HFF-Myc (cell line): ENCODE results near the gene NHLRC2.

Experiments used
- DNase-seq: peaks from one replicate; pipeline ENCODE4 v3.0.0-alpha.2; 2011; ENCODE audit warnings: low read depth; ENCODE audit errors: extremely low read depth
- H3K4me3 ChIP-seq: replicated peaks from 2 replicates; pipeline ENCODE4 v1.5.1; 2011; ENCODE audit warnings: low read depth, mild to moderate bottlenecking, control low read depth, low read length
- CTCF ChIP-seq: IDR thresholded peaks from 2 replicates; pipeline ENCODE4 v1.5.1; 2012; ENCODE audit warnings: mild to moderate bottlenecking, low read depth, low read length, control low read depth; ENCODE audit errors: missing control alignments

NHLRC2 gene

GRCh38 chr10:113922787-113923570 is 68.5 kb downstream of the NHLRC2 start:
- no peak for DNase-seq
- no peak overlapping the region for H3K4me3 ChIP-seq
- TF ChIP-seq CTCF, result no peak

- TF ChIP-seq CTCF, result no peak
- DNase-seq, result no peak
- H3K4me3 ChIP-seq, result no peak overlapping the region
Measured at GRCh38 chr10:113924186-113924585, 69.7 kb downstream of the NHLRC2 start.

GRCh38 chr10:113924664-113925063 is 70.2 kb downstream of the NHLRC2 start:
- H3K4me3 ChIP-seq, result no peak overlapping the region
- DNase-seq, result no peak
- no peak for TF ChIP-seq CTCF

GRCh38 chr10:113927440-113927839 is 73.0 kb downstream of the NHLRC2 start:
- no peak overlapping the region for H3K4me3 ChIP-seq
- no peak for TF ChIP-seq CTCF
- DNase-seq, result no peak

- TF ChIP-seq CTCF, result no peak
- no peak for DNase-seq
- H3K4me3 ChIP-seq, result no peak overlapping the region
Measured at GRCh38 chr10:113928830-113929229, 74.4 kb downstream of the NHLRC2 start.

- TF ChIP-seq CTCF, result no peak
- no peak overlapping the region for H3K4me3 ChIP-seq
- DNase-seq, result no peak
Measured at GRCh38 chr10:113929522-113929921, 75.1 kb downstream of the NHLRC2 start.
